Measurements from ENCODE around the gene SMG7.
A peak's percentile ranks its signal among the peaks of the same experiment; 100 is the strongest.

Gene SMG7

GRCh38 chr1:183461350-183461749 is 10.9 kb upstream of the SMG7 start:
- no peak for DNase-seq (ENCODE audit: low read depth, low spot score)
- no peak overlapping the region for H3K4me3 ChIP-seq (ENCODE audit: low read length)

GRCh38 chr1:183463566-183463965 is 8.7 kb upstream of the SMG7 start:
- no peak overlapping the region for H3K4me3 ChIP-seq (ENCODE audit: low read length)
- no peak for DNase-seq (ENCODE audit: low read depth, low spot score)

DNA sequence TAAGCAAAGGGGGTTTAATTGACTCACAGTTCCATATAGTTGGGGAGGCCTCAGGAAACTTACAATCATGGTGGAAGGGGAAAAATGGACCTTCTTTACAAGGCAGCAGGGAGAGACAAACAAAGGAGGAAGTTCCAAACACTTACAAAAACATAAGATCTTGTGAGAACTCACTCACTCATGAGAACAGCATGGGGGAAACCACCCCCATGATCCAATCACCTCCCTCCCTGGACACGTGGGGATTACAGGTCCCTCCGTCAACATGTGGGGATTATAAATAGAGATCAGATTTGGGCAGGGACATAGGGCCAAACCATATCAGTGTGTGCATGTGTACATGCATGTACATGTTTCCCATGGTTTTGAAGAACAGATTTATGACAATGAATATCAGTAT is 5.5 kb upstream of the SMG7 start:
- no peak overlapping the region for H3K4me3 ChIP-seq (ENCODE audit: low read length)
- DNase-seq (ENCODE audit: low read depth, low spot score) = no peak

DNA sequence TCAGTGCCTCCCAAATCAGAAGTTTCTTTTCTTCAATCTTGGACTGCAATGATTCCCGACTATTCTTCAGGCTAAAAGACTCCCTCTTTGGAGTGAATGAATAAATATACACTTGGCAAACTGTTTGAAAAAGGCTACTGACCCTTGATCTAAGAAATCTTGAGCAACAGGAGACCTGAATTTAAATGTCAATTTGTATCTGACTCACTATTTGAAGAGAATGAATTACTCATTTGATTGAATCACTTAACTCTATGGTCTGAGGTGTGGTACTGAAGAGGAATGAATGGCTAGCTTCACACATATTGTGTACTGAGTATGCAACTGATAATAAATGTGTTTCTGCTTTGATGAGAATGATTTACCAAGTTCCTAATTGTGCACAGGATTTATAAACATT is 4.6 kb upstream of the SMG7 start:
- no peak overlapping the region for H3K4me3 ChIP-seq (ENCODE audit: low read length)
- no peak for DNase-seq (ENCODE audit: low read depth, low spot score)

GRCh38 chr1:183470147-183470960 is 1.9 kb upstream of the SMG7 start:
- H3K4me3 ChIP-seq (ENCODE audit: low read length) = peak overlapping the region; percentile 81
- DNase-seq (ENCODE audit: low read depth, low spot score) = peak; percentile 72

GRCh38 chr1:183470961-183471742 is 1.1 kb upstream of the SMG7 start:
- H3K4me3 ChIP-seq (ENCODE audit: low read length) = peak overlapping the region; percentile 81

DNA sequence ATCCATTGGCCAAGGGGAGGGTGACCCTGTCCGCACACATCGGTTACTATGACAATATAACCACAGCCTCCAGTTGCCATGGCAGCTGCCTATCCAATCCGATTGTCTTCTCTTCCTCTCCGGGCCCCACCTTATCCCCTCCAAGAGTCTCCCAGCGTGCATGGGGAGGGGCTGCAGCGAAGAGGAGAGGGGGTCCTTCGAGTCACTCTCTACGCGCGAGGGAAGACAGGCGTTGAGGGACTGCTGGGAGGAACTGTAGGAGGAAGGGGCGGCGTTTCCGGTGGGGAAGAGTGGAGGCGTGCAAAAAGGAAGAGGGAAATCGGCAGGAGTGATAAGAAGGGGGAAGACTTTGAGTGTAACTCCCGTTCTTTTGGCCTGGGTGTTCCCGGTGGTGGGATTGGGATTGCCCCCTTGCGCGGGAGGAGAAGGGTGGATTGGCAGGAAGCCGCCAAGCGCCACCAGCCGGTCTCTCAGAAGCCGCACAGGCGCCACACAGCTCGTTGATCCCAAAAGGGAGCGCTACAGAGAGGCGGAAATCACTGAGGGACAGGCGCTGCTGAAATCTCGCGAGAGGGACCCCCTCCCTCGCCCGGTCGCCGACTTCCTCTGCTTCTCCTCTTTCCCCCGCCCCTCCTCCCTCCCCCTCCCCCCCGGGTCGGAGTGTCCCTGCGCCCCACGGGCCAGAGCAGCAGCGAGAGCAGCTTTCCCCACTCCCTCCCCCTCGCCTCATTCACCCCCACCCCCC is 384 bp upstream of the SMG7 start:
- DNase-seq (ENCODE audit: low read depth, low spot score) = peak; percentile 98
- H3K4me3 ChIP-seq (ENCODE audit: low read length) = peak overlapping the region; percentile 81

More at GRCh38 chr1:183470961-183471742, 1.1 kb upstream of the SMG7 start:
- peak; percentile 80 for DNase-seq (ENCODE audit: low read depth, low spot score)

DNA sequence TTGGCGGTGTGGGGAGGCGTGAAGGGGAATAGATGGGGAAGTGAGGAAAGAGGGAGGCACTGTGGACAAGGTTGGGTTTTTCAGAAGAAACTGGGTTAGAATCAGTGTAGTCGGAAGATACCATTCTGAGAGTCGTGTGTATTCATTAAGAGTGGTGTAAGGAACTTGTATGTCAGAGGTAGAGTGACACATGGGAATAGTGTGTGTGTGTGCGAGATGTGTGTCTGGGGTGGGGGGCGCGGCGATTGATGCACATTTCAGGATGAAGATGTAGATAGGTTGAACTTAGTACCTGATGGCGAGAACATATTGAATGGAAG is 878 bp downstream of the SMG7 start:
- DNase-seq (ENCODE audit: low read depth, low spot score) = no peak
- H3K4me3 ChIP-seq (ENCODE audit: low read length) = peak overlapping the region; percentile 81

GRCh38 chr1:183476081-183476480 is 3.8 kb downstream of the SMG7 start:
- DNase-seq (ENCODE audit: low read depth, low spot score) = peak; percentile 49
- no peak overlapping the region for H3K4me3 ChIP-seq (ENCODE audit: low read length)

GRCh38 chr1:183477986-183478781 is 5.9 kb downstream of the SMG7 start:
- H3K4me3 ChIP-seq (ENCODE audit: low read length) = peak overlapping the region; percentile 29
- DNase-seq (ENCODE audit: low read depth, low spot score) = peak; percentile 58

DNA sequence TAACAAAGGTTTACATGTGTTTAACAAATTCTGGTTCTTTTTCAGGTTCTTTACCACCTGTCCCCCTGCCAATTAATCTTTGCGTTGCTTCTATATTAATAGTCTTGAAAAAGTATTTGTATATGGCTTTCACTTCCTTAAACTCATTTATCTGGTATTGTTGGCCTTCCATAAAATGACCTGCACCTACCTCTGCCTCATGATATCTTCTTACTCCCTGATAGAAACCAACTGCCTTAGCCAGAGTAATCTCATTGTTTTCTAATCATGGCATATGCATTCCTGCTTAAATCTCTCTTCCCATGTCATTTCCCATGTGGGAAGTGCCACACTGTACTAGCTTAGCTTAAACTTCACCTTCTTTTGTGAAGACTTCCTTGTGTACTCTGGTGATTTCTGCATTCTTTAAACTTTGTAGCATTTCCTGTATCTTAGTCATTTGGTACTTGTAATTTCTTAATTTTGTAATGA is 8.7 kb downstream of the SMG7 start:
- DNase-seq (ENCODE audit: low read depth, low spot score) = no peak

GRCh38 chr1:183483224-183483623 is 10.9 kb downstream of the SMG7 start:
- H3K4me3 ChIP-seq (ENCODE audit: low read length) = no peak overlapping the region
- DNase-seq (ENCODE audit: low read depth, low spot score) = no peak

More for the DNA sequence above, 8.7 kb downstream of the SMG7 start:
- no peak overlapping the region for H3K4me3 ChIP-seq (ENCODE audit: low read length)

GRCh38 chr1:183484254-183484653 is 12.0 kb downstream of the SMG7 start:
- no peak for DNase-seq (ENCODE audit: low read depth, low spot score)
- no peak overlapping the region for H3K4me3 ChIP-seq (ENCODE audit: low read length)

DNA sequence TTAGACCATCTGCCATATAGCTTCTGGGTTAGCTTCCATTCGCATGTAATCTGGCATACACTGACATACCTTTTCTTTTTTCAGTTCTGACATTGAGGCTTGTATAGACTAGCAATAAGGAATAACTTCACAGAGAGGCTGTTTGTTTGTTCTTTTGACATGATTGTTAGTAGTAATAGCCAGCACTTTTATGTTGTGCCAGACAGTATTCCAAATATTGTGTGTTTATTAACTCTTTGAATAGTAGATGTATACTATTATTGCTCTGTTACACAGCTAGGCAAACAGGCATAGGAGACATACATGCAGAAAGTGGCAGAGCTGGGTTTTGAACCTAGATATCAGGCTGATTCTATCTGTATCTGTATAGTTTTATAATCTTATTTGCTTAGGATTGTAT is 12.6 kb downstream of the SMG7 start:
- H3K4me3 ChIP-seq (ENCODE audit: low read length) = no peak overlapping the region
- no peak for DNase-seq (ENCODE audit: low read depth, low spot score)

- no peak for DNase-seq (ENCODE audit: low read depth, low spot score)
- no peak overlapping the region for H3K4me3 ChIP-seq (ENCODE audit: low read length)
These were observed 15.6 kb downstream of the SMG7 start for GRCh38 chr1:183487674-183488442.

DNA sequence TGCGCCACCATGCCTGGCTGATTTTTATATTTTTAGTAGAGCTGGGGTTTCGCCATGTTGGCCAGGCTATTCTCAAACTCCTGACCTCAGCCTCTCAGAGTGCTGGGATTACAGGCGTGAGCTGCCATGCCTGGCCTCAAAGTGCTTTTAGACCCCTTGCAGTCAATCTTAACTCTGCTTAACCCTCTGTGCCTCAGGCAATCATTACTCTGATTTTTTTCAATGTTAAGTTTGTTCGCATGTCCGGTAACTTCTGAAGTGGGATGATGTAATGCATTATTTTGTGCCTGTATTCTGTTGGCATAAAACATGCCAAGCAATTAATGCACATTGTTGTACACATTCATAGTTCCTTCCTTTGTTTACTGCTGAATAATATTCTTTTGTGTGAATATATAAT is 18.6 kb downstream of the SMG7 start:
- DNase-seq (ENCODE audit: low read depth, low spot score) = no peak
- no peak overlapping the region for H3K4me3 ChIP-seq (ENCODE audit: low read length)

- H3K4me3 ChIP-seq (ENCODE audit: low read length) = no peak overlapping the region
- no peak for DNase-seq (ENCODE audit: low read depth, low spot score)
These were observed 21.4 kb downstream of the SMG7 start for GRCh38 chr1:183493540-183494245.

GRCh38 chr1:183495420-183495819 is 23.1 kb downstream of the SMG7 start:
- no peak overlapping the region for H3K4me3 ChIP-seq (ENCODE audit: low read length)

More at GRCh38 chr1:183495420-183495819, 23.1 kb downstream of the SMG7 start:
- no peak for DNase-seq (ENCODE audit: low read depth, low spot score)

Data from Jurkat, Clone E6-1 (cell line).